Smooth muscle cell (in vitro differentiated cells): ENCODE data around the gene PRRC1. TPM values are rescaled to one million over a fixed set of nuclear protein-coding genes. Genes with fewer than 3 reads are reported as not detected.

ENCODE experiments used
- DNase-seq: peaks from one replicate; lab custom pipeline; 2025; ENCODE audit not compliant: unreplicated experiment; lab: John Stamatoyannopoulos, UW
- H2AFZ ChIP-seq: fragments of 200-600 bp; sonication (generic); 2 replicates; pipeline ENCODE4 v1.6.0; 2016; ENCODE audit warnings: antibody characterized with exemption, low read depth, mild to moderate bottlenecking
- H3F3A ChIP-seq: fragments of 200-600 bp; sonication (generic); 2 replicates; pipeline ENCODE4 v1.6.0; 2017; ENCODE audit warnings: antibody characterized with exemption, low read depth
- H3K27ac ChIP-seq: fragments of 200-600 bp; sonication (generic); 2 replicates; pipeline ENCODE4 v1.5.1; 2016; ENCODE audit warnings: low read depth, mild to moderate bottlenecking
- H3K27me3 ChIP-seq: fragments of 200-600 bp; sonication (generic); 2 replicates; pipeline ENCODE4 v1.6.1; 2016; ENCODE audit warnings: low read depth, mild to moderate bottlenecking
- H3K36me3 ChIP-seq: fragments of 200-600 bp; sonication (generic); 2 replicates; pipeline ENCODE4 v1.5.1; 2016; ENCODE audit warnings: low read depth
- H3K4me1 ChIP-seq: fragments of 200-600 bp; sonication (generic); 2 replicates; pipeline ENCODE4 v1.5.1; 2016; ENCODE audit warnings: low read depth
- H3K4me2 ChIP-seq: fragments of 200-600 bp; sonication (generic); 2 replicates; pipeline ENCODE4 v1.6.0; 2016; ENCODE audit warnings: mild to moderate bottlenecking
- H3K4me3 ChIP-seq: fragments of 200-600 bp; sonication (generic); 2 replicates; pipeline ENCODE4 v1.5.1; 2016; ENCODE audit warnings: mild to moderate bottlenecking
- H3K79me2 ChIP-seq: fragments of 200-600 bp; sonication (generic); 2 replicates; pipeline ENCODE4 v1.6.0; 2016; ENCODE audit warnings: low read depth, mild to moderate bottlenecking
- H3K9ac ChIP-seq: fragments of 200-600 bp; sonication (generic); 2 replicates; pipeline ENCODE4 v1.6.0; 2016; ENCODE audit warnings: low read depth
- H3K9me3 ChIP-seq: fragments of 200-600 bp; sonication (generic); replicated peaks from 2 replicates; pipeline ENCODE4 v1.5.1; 2016; ENCODE audit warnings: low read depth
- H4K20me1 ChIP-seq: fragments of 200-600 bp; sonication (generic); 2 replicates; pipeline ENCODE4 v1.6.0; 2016; ENCODE audit warnings: low read depth
- CTCF ChIP-seq: fragments of 200-600 bp; sonication (generic); IDR thresholded peaks from 2 replicates; pipeline ENCODE4 v1.5.1; 2017; ENCODE audit warnings: borderline replicate concordance, mild to moderate bottlenecking, antibody characterized with exemption; ENCODE audit not compliant: insufficient read depth, poor library complexity, severe bottlenecking
- WGBS: methylation state at CpG from one replicate; pipeline ENCODE4 v1.1.7; 2016; ENCODE audit warnings: low lambda C conversion rate; 5-methylcytosine and 5-hydroxymethylcytosine counted together
- polyA plus RNA-seq: library from polyadenylated mRNA; unstranded; fragments of >200 nt; fragmentation: Nextera tagmentation; extraction: Ambion mirVana; gene quantifications from 2 replicates; pipeline ENCODE4 v1.2.1, GENCODE V29; 2016
- total RNA-seq: library from RNA; depleted of rRNA; stranded (reverse); fragments of >200 nt; gene quantifications from 2 replicates; pipeline ENCODE4 v1.2.3, GENCODE V29; 2014

The PRRC1 gene
- total and polyA plus RNA-seq, 2 experiments from 2014 or later: 80.5 to 159 TPM

- Histone ChIP-seq H3K4me3 (no peak overlapping the region), H3K4me2 (no peak overlapping the region), H3K27me3 (no peaks in the 10 kb centered on the region), H4K20me1 (no peaks in the 10 kb centered on the region), H3K4me1 (no peaks in the 10 kb centered on the region), H2AFZ (no peak overlapping the region), H3F3A (no peaks in the 10 kb centered on the region), H3K79me2 (no peaks in the 10 kb centered on the region), H3K9me3 (no peaks in the 10 kb centered on the region), H3K9ac (no peak overlapping the region), H3K27ac (no peak overlapping the region), H3K36me3 (no peaks in the 10 kb centered on the region)
- no peak for DNase-seq
- TF ChIP-seq CTCF: no peak
- WGBS: 95% methylated on average over 4 of the region's 4 CpGs
Observed at GRCh38 chr5:127599847-127600246, 82.4 kb downstream of the PRRC1 start.

- no peaks in the 10 kb centered on the region for H3K79me2 ChIP-seq
- no peaks in the 10 kb centered on the region for H3K9me3 ChIP-seq
- H4K20me1 ChIP-seq: no peaks in the 10 kb centered on the region
- H3F3A ChIP-seq: no peaks in the 10 kb centered on the region
- TF ChIP-seq CTCF: no peak
- H3K27me3 ChIP-seq: no peaks in the 10 kb centered on the region
- H3K4me3 ChIP-seq: no peak overlapping the region
- H3K4me1 ChIP-seq: no peaks in the 10 kb centered on the region
- no peaks in the 10 kb centered on the region for H3K36me3 ChIP-seq
- DNase-seq: no peak
- H3K4me2 ChIP-seq: no peak overlapping the region
- no peak overlapping the region for H3K9ac ChIP-seq
- 98% methylated on average over 1 of the region's 1 CpG for WGBS
- H2AFZ ChIP-seq: no peak overlapping the region
- no peak overlapping the region for H3K27ac ChIP-seq
Observed at GRCh38 chr5:127601111-127601510, 83.7 kb downstream of the PRRC1 start.

GRCh38 chr5:127601601-127602000 lies 84.2 kb downstream of the PRRC1 start:
- 97% methylated on average over 4 of the region's 4 CpGs for WGBS
- no peak for TF ChIP-seq CTCF
- H3F3A ChIP-seq: no peaks in the 10 kb centered on the region
- no peak overlapping the region for H3K9ac ChIP-seq
- H2AFZ ChIP-seq: no peak overlapping the region
- H3K27me3 ChIP-seq: no peaks in the 10 kb centered on the region
- H3K4me3 ChIP-seq: no peak overlapping the region
- no peaks in the 10 kb centered on the region for H3K9me3 ChIP-seq
- H3K4me1 ChIP-seq: no peaks in the 10 kb centered on the region
- no peak for DNase-seq
- H3K79me2 ChIP-seq: no peaks in the 10 kb centered on the region
- H4K20me1 ChIP-seq: no peaks in the 10 kb centered on the region
- H3K4me2 ChIP-seq: no peak overlapping the region
- H3K36me3 ChIP-seq: no peaks in the 10 kb centered on the region
- no peak overlapping the region for H3K27ac ChIP-seq

GRCh38 chr5:127602481-127602880 lies 85.0 kb downstream of the PRRC1 start:
- Histone ChIP-seq H3K36me3 (no peaks in the 10 kb centered on the region), H3K27ac (no peak overlapping the region), H4K20me1 (no peaks in the 10 kb centered on the region), H3K27me3 (no peaks in the 10 kb centered on the region), H3K9ac (no peak overlapping the region), H3K9me3 (no peaks in the 10 kb centered on the region), H3K4me3 (no peak overlapping the region), H3K79me2 (no peaks in the 10 kb centered on the region), H3F3A (no peaks in the 10 kb centered on the region), H3K4me2 (no peak overlapping the region), H3K4me1 (no peaks in the 10 kb centered on the region), H2AFZ (no peak overlapping the region)
- DNase-seq: no peak
- no peak for TF ChIP-seq CTCF
- 91% methylated on average over 3 of the region's 3 CpGs for WGBS
